WERI-Rb-1 (cell line): ENCODE results near the gene OR2A14.
"Not testable (repeated sequence)": the region's sequence is repeated elsewhere in the genome, so short reads cannot be mapped to it uniquely, and the experiment has no call there.

Source experiments
- DNase-seq: peaks from one replicate; pipeline ENCODE4 v3.0.0-alpha.2; 2020
- H3K27ac ChIP-seq: fragments of 250-450 bp; sonication (Bioruptor Pico); 2 replicates; pipeline ENCODE4 v1.5.1; 2020; ENCODE audit warnings: mild to moderate bottlenecking, moderate library complexity
- H3K27me3 ChIP-seq: fragments of 250-450 bp; sonication (Bioruptor Pico); 2 replicates; pipeline ENCODE4 v1.5.1; 2021; ENCODE audit warnings: mild to moderate bottlenecking, low read depth, moderate library complexity; ENCODE audit not compliant: insufficient read depth, severe bottlenecking
- H3K36me3 ChIP-seq: fragments of 250-450 bp; sonication (Bioruptor Pico); 2 replicates; pipeline ENCODE4 v1.5.1; 2020; ENCODE audit warnings: mild to moderate bottlenecking, moderate library complexity
- H3K4me3 ChIP-seq: 2 replicates; pipeline ENCODE4 v1.5.1; 2011; ENCODE audit warnings: low read depth, mild to moderate bottlenecking, control low read depth, low read length
- H3K9me3 ChIP-seq: fragments of 250-450 bp; sonication (Bioruptor Pico); 2 replicates; pipeline ENCODE4 v1.5.1; 2021; ENCODE audit warnings: mild to moderate bottlenecking, moderate library complexity; ENCODE audit not compliant: severe bottlenecking
- TF ChIP-seq, protein P1 (sequence below): IDR thresholded peaks from 2 replicates; pipeline ENCODE4 v1.5.1; 2011; ENCODE audit warnings: low read depth, mild to moderate bottlenecking, control low read depth, inconsistent platforms, low read length

OR2A14 gene

GRCh38 chr7:144113651-144114050 is 9.3 kb upstream of the OR2A14 start:
- Histone ChIP-seq H3K9me3 (no peaks in the 10 kb centered on the region), H3K27me3 (no peaks in the 10 kb centered on the region), H3K27ac (no peak overlapping the region), H3K4me3 (no peak overlapping the region), H3K36me3 (no peaks in the 10 kb centered on the region)
- no peak for DNase-seq
- TF ChIP-seq, protein P1, sequence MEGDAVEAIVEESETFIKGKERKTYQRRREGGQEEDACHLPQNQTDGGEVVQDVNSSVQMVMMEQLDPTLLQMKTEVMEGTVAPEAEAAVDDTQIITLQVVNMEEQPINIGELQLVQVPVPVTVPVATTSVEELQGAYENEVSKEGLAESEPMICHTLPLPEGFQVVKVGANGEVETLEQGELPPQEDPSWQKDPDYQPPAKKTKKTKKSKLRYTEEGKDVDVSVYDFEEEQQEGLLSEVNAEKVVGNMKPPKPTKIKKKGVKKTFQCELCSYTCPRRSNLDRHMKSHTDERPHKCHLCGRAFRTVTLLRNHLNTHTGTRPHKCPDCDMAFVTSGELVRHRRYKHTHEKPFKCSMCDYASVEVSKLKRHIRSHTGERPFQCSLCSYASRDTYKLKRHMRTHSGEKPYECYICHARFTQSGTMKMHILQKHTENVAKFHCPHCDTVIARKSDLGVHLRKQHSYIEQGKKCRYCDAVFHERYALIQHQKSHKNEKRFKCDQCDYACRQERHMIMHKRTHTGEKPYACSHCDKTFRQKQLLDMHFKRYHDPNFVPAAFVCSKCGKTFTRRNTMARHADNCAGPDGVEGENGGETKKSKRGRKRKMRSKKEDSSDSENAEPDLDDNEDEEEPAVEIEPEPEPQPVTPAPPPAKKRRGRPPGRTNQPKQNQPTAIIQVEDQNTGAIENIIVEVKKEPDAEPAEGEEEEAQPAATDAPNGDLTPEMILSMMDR, result no peak

DNA sequence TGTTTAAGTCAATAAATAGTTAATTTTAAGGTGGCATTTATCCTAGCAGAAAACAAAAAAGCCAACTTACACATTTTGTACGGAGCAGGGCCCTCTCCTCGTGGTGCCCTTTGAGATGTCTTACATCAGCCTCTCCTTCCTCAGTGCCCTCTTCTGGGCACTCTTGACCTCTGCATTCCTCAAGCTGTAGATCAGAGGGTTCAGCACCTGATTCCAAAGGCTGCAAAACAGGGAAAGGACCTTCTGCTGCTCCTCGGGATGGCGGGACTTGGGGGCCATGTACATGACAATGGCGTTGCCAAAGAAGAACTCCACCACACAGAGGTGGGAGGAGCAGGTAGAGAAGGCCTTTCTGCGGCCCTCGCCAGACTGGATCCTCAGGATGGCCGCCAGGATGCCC is 4.6 kb upstream of the OR2A14 start:
- TF ChIP-seq, protein P1, result no peak
- no peaks in the 10 kb centered on the region for H3K9me3 ChIP-seq
- no peak overlapping the region for H3K4me3 ChIP-seq
- no peaks in the 10 kb centered on the region for H3K27me3 ChIP-seq
- no peak overlapping the region for H3K27ac ChIP-seq
- DNase-seq, result no peak
- H3K36me3 ChIP-seq, result no peaks in the 10 kb centered on the region

DNA sequence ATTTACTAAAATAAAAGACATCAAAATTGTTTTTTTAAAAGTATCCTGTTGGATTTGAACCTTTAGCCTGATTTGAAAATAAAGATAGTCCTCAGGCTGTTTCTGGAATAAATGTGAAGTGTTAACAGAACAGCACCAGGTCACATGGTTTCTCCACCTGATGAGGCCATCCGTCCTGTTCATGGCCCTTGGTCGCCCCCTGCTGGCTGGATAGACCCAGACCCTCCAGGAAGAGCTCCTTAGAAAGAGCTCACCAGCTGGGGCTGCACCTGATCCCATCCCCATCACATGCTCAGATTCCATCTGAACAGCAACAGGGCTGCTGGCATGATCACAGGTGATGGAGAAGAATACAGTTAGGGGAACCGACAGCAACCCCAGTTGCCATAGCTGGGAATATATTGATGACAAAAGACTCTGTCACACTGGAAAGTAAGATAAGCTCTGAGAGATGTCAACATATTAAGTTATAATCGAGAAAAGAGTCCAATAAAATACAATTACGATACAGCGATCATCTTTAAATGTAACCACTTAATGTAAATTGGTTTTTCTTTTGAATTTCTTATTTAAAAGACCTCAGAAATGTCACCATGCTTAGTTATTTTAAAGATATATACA is 4.8 kb downstream of the OR2A14 start:
- Histone ChIP-seq H3K27ac (no peak overlapping the region), H3K27me3 (no peaks in the 10 kb centered on the region), H3K9me3 (no peaks in the 10 kb centered on the region), H3K4me3 (no peak overlapping the region), H3K36me3 (no peaks in the 10 kb centered on the region)
- DNase-seq, result peak; percentile 94
- TF ChIP-seq, protein P1, result peak; percentile 88

GRCh38 chr7:144129601-144130000 is 6.6 kb downstream of the OR2A14 start:
- not testable (repeated sequence) for DNase-seq, H3K4me3 ChIP-seq

GRCh38 chr7:144130730-144131129 is 7.8 kb downstream of the OR2A14 start:
- Histone ChIP-seq H3K4me3 (no peak overlapping the region), H3K27ac (no peak overlapping the region), H3K36me3 (no peaks in the 10 kb centered on the region), H3K27me3 (no peaks in the 10 kb centered on the region), H3K9me3 (no peaks in the 10 kb centered on the region)
- no peak for DNase-seq
- TF ChIP-seq, protein P1, result no peak

More at GRCh38 chr7:144129601-144130000, 6.6 kb downstream of the OR2A14 start:
- not testable (repeated sequence) for H3K9me3 ChIP-seq, H3K36me3 ChIP-seq, H3K27ac ChIP-seq, H3K27me3 ChIP-seq

- H3K4me3 ChIP-seq, result no peak overlapping the region
- H3K36me3 ChIP-seq, result no peaks in the 10 kb centered on the region
- no peak for DNase-seq
- no peaks in the 10 kb centered on the region for H3K9me3 ChIP-seq
- no peaks in the 10 kb centered on the region for H3K27me3 ChIP-seq
- no peak overlapping the region for H3K27ac ChIP-seq
- TF ChIP-seq, protein P1, result no peak
Observed at GRCh38 chr7:144132262-144132661, 9.3 kb downstream of the OR2A14 start.
